GM12878 (cell line): Measurements from ENCODE around the gene GADD45A.
A peak's percentile ranks its signal among the peaks of the same experiment; 100 is the strongest.

ENCODE experiments used
- BHLHE40 ChIP-seq, 2 experiments: fragments of 450-650 bp in 1 of 2; IDR thresholded peaks; 2 replicates each; pipeline ENCODE4 v1.6.1; 2011 to 2017; ENCODE audit warnings: low read depth in 2 of 2, borderline replicate concordance in 1 of 2, improper control_type of control experiment in 1 of 2, low read length in 1 of 2, mild to moderate bottlenecking in 1 of 2
- CBFB ChIP-seq: IDR thresholded peaks from 2 replicates; pipeline ENCODE4 v1.6.1; 2016; ENCODE audit warnings: antibody characterized with exemption, low read depth
- CTCF ChIP-seq, 3 experiments: IDR thresholded peaks in 2 of 3; conservative IDR thresholded peaks in 1 of 3; 2 replicates each; pipeline ENCODE4 v1.5.1; 2011; ENCODE audit warnings: low read depth in 3 of 3, low read length in 3 of 3, mild to moderate bottlenecking in 3 of 3, control low read depth in 2 of 3, moderate library complexity in 2 of 3, inconsistent platforms in 1 of 3, mixed read lengths in 1 of 3; ENCODE audit not compliant: control insufficient read depth in 2 of 3, insufficient read depth in 1 of 3; ENCODE audit errors: extremely low read depth in 1 of 3
- E2F4 ChIP-seq: IDR thresholded peaks from 2 replicates; pipeline ENCODE4 v1.6.1; 2012; ENCODE audit warnings: low read depth, low read length, improper control_type of control experiment
- EP300 ChIP-seq, 2 experiments: fragments of 150-350 bp in 1 of 2; IDR thresholded peaks; 2 replicates each; pipeline ENCODE4 v1.6.1; 2011 to 2012; ENCODE audit warnings: low read depth in 2 of 2, low read length in 2 of 2, borderline replicate concordance in 1 of 2, improper control_type of control experiment in 1 of 2, inconsistent platforms in 1 of 2; ENCODE audit not compliant: control insufficient read depth in 1 of 2
- EZH2 ChIP-seq: IDR thresholded peaks from 2 replicates; pipeline ENCODE4 v1.6.1; 2012; ENCODE audit warnings: low read depth, mild to moderate bottlenecking, control low read depth, inconsistent platforms, low read length, borderline replicate concordance; ENCODE audit not compliant: control insufficient read depth

GRCh38 chr1:67735806-67736627 is 51.0 kb downstream of the GADD45A start:
- TF ChIP-seq CTCF (IDR thresholded peaks at IDR 0.05 in 2 of 3, conservative IDR thresholded peaks at IDR 0.05 in 1 of 3; ENCODE audit: control insufficient read depth in 2 of 3, extremely low read depth in 1 of 3, insufficient read depth in 1 of 3, low read depth in 3 of 3, low read length in 3 of 3), result no peak
- peak in 1 of 2 experiments; percentile 35; a peak in 2 of 4 replicates for TF ChIP-seq EP300 (IDR thresholded peaks at IDR 0.05; ENCODE audit: borderline replicate concordance in 1 of 2, control insufficient read depth in 1 of 2, low read depth in 2 of 2, low read length in 2 of 2)
- TF ChIP-seq BHLHE40 (IDR thresholded peaks at IDR 0.05; ENCODE audit: borderline replicate concordance in 1 of 2, low read depth in 2 of 2, low read length in 1 of 2), result 0 out of 4 replicates have a peak, but pooled peaks of 1 of the 2 experiments have one; percentile 8
- no peak for TF ChIP-seq EZH2
- TF ChIP-seq CBFB, result 0 out of 2 replicates have a peak, but pooled peaks have one; percentile 36
- no peak for TF ChIP-seq E2F4
